ENCODE data around the gene MRPL36.

MRPL36 gene

GRCh38 chr5:1781107-1781506 is 18.5 kb downstream of the MRPL36 start:
- no peak overlapping the region for H3K4me3 ChIP-seq (ENCODE audit: low read depth, low read length)
- no peaks in the 10 kb centered on the region for H3K27me3 ChIP-seq (ENCODE audit: control insufficient read depth, insufficient read depth, low read length)
- no peaks in the 10 kb centered on the region for H3K36me3 ChIP-seq (ENCODE audit: control insufficient read depth, insufficient read depth, low read length)
- no peaks in the 10 kb centered on the region for H3K9me3 ChIP-seq (ENCODE audit: control insufficient read depth, insufficient read depth, low read length)
- H3K4me1 ChIP-seq (ENCODE audit: control insufficient read depth, insufficient read depth, low read length): no peaks in the 10 kb centered on the region
- no peak overlapping the region for H3K9ac ChIP-seq (ENCODE audit: low read depth, low read length)

GRCh38 chr5:1780614-1780930 is 19.1 kb downstream of the MRPL36 start:
- H3K9ac ChIP-seq (ENCODE audit: low read depth, low read length): no peak overlapping the region
- H3K36me3 ChIP-seq (ENCODE audit: control insufficient read depth, insufficient read depth, low read length): no peaks in the 10 kb centered on the region
- no peak overlapping the region for H3K4me3 ChIP-seq (ENCODE audit: low read depth, low read length)
- no peaks in the 10 kb centered on the region for H3K27me3 ChIP-seq (ENCODE audit: control insufficient read depth, insufficient read depth, low read length)
- H3K4me1 ChIP-seq (ENCODE audit: control insufficient read depth, insufficient read depth, low read length): no peaks in the 10 kb centered on the region
- no peaks in the 10 kb centered on the region for H3K9me3 ChIP-seq (ENCODE audit: control insufficient read depth, insufficient read depth, low read length)

GRCh38 chr5:1779782-1780613 is 19.6 kb downstream of the MRPL36 start:
- no peaks in the 10 kb centered on the region for H3K4me1 ChIP-seq (ENCODE audit: control insufficient read depth, insufficient read depth, low read length)
- no peaks in the 10 kb centered on the region for H3K36me3 ChIP-seq (ENCODE audit: control insufficient read depth, insufficient read depth, low read length)
- H3K9me3 ChIP-seq (ENCODE audit: control insufficient read depth, insufficient read depth, low read length): no peaks in the 10 kb centered on the region
- no peaks in the 10 kb centered on the region for H3K27me3 ChIP-seq (ENCODE audit: control insufficient read depth, insufficient read depth, low read length)
- H3K9ac ChIP-seq (ENCODE audit: low read depth, low read length): no peak overlapping the region
- no peak overlapping the region for H3K4me3 ChIP-seq (ENCODE audit: low read depth, low read length)

- Histone ChIP-seq H3K9me3 (ENCODE audit: control insufficient read depth, insufficient read depth, low read length) (no peaks in the 10 kb centered on the region), H3K9ac (ENCODE audit: low read depth, low read length) (no peak overlapping the region), H3K36me3 (ENCODE audit: control insufficient read depth, insufficient read depth, low read length) (no peaks in the 10 kb centered on the region), H3K27me3 (ENCODE audit: control insufficient read depth, insufficient read depth, low read length) (no peaks in the 10 kb centered on the region), H3K4me1 (ENCODE audit: control insufficient read depth, insufficient read depth, low read length) (no peaks in the 10 kb centered on the region), H3K4me3 (ENCODE audit: low read depth, low read length) (no peak overlapping the region)
These were observed 20.5 kb downstream of the MRPL36 start for GRCh38 chr5:1779021-1779680.

- Histone ChIP-seq H3K36me3 (ENCODE audit: control insufficient read depth, insufficient read depth, low read length) (no peaks in the 10 kb centered on the region), H3K4me3 (ENCODE audit: low read depth, low read length) (no peak overlapping the region), H3K27me3 (ENCODE audit: control insufficient read depth, insufficient read depth, low read length) (no peaks in the 10 kb centered on the region), H3K4me1 (ENCODE audit: control insufficient read depth, insufficient read depth, low read length) (no peaks in the 10 kb centered on the region), H3K9me3 (ENCODE audit: control insufficient read depth, insufficient read depth, low read length) (no peaks in the 10 kb centered on the region), H3K9ac (ENCODE audit: low read depth, low read length) (no peak overlapping the region)
These were observed 21.3 kb downstream of the MRPL36 start for GRCh38 chr5:1778138-1779020.

- H3K4me3 ChIP-seq (ENCODE audit: low read depth, low read length): no peak overlapping the region
- H3K9me3 ChIP-seq (ENCODE audit: control insufficient read depth, insufficient read depth, low read length): no peaks in the 10 kb centered on the region
- no peak overlapping the region for H3K9ac ChIP-seq (ENCODE audit: low read depth, low read length)
- no peaks in the 10 kb centered on the region for H3K4me1 ChIP-seq (ENCODE audit: control insufficient read depth, insufficient read depth, low read length)
- H3K27me3 ChIP-seq (ENCODE audit: control insufficient read depth, insufficient read depth, low read length): no peaks in the 10 kb centered on the region
- H3K36me3 ChIP-seq (ENCODE audit: control insufficient read depth, insufficient read depth, low read length): no peaks in the 10 kb centered on the region
These were observed 22.1 kb downstream of the MRPL36 start for GRCh38 chr5:1777281-1778137.

GRCh38 chr5:1776831-1777230 is 22.8 kb downstream of the MRPL36 start:
- H3K4me1 ChIP-seq (ENCODE audit: control insufficient read depth, insufficient read depth, low read length): no peaks in the 10 kb centered on the region
- no peaks in the 10 kb centered on the region for H3K36me3 ChIP-seq (ENCODE audit: control insufficient read depth, insufficient read depth, low read length)
- H3K9me3 ChIP-seq (ENCODE audit: control insufficient read depth, insufficient read depth, low read length): no peaks in the 10 kb centered on the region
- H3K27me3 ChIP-seq (ENCODE audit: control insufficient read depth, insufficient read depth, low read length): no peaks in the 10 kb centered on the region
- H3K4me3 ChIP-seq (ENCODE audit: low read depth, low read length): no peak overlapping the region
- no peak overlapping the region for H3K9ac ChIP-seq (ENCODE audit: low read depth, low read length)

- no peaks in the 10 kb centered on the region for H3K4me1 ChIP-seq (ENCODE audit: control insufficient read depth, insufficient read depth, low read length)
- H3K27me3 ChIP-seq (ENCODE audit: control insufficient read depth, insufficient read depth, low read length): no peaks in the 10 kb centered on the region
- no peak overlapping the region for H3K9ac ChIP-seq (ENCODE audit: low read depth, low read length)
- no peaks in the 10 kb centered on the region for H3K9me3 ChIP-seq (ENCODE audit: control insufficient read depth, insufficient read depth, low read length)
- no peaks in the 10 kb centered on the region for H3K36me3 ChIP-seq (ENCODE audit: control insufficient read depth, insufficient read depth, low read length)
- H3K4me3 ChIP-seq (ENCODE audit: low read depth, low read length): no peak overlapping the region
These were observed 27.0 kb downstream of the MRPL36 start for GRCh38 chr5:1772634-1773033.

- Histone ChIP-seq H3K4me1 (ENCODE audit: control insufficient read depth, insufficient read depth, low read length) (no peaks in the 10 kb centered on the region), H3K27me3 (ENCODE audit: control insufficient read depth, insufficient read depth, low read length) (no peaks in the 10 kb centered on the region), H3K9ac (ENCODE audit: low read depth, low read length) (no peak overlapping the region), H3K36me3 (ENCODE audit: control insufficient read depth, insufficient read depth, low read length) (no peaks in the 10 kb centered on the region), H3K9me3 (ENCODE audit: control insufficient read depth, insufficient read depth, low read length) (no peaks in the 10 kb centered on the region), H3K4me3 (ENCODE audit: low read depth, low read length) (no peak overlapping the region)
These were observed 28.2 kb downstream of the MRPL36 start for GRCh38 chr5:1771149-1772065.

- Histone ChIP-seq H3K36me3 (ENCODE audit: control insufficient read depth, insufficient read depth, low read length) (no peaks in the 10 kb centered on the region), H3K4me1 (ENCODE audit: control insufficient read depth, insufficient read depth, low read length) (no peaks in the 10 kb centered on the region), H3K4me3 (ENCODE audit: low read depth, low read length) (no peak overlapping the region), H3K9ac (ENCODE audit: low read depth, low read length) (no peak overlapping the region), H3K27me3 (ENCODE audit: control insufficient read depth, insufficient read depth, low read length) (no peaks in the 10 kb centered on the region), H3K9me3 (ENCODE audit: control insufficient read depth, insufficient read depth, low read length) (no peaks in the 10 kb centered on the region)
These were observed 29.2 kb downstream of the MRPL36 start for GRCh38 chr5:1770443-1770802.

Measured in iPS-15b (cell line).